IgD-negative memory B cell (primary cell): Measurements from ENCODE around the gene GCSH. TPM values are rescaled to one million over a fixed set of nuclear protein-coding genes. Genes with fewer than 3 reads are reported as not detected.
A peak's percentile ranks its signal among the peaks of the same experiment; 100 is the strongest.

Experiments
- H3K27ac Mint-ChIP-seq, 3 donors: one replicate each; pipeline ENCODE4 v1.8.0; 2020 to 2022; ENCODE audit warnings: mild to moderate bottlenecking in 3 of 3, mixed read lengths in 3 of 3, moderate library complexity in 1 of 3
- H3K27me3 Mint-ChIP-seq: one replicate; pipeline ENCODE4 v1.8.0; 2021; ENCODE audit warnings: mixed read lengths
- H3K36me3 Mint-ChIP-seq: one replicate; pipeline ENCODE4 v1.8.0; 2020; ENCODE audit warnings: mild to moderate bottlenecking, mixed read lengths
- H3K4me1 Mint-ChIP-seq, 3 donors: one replicate each; pipeline ENCODE4 v1.8.0; 2020 to 2022; ENCODE audit warnings: mixed read lengths in 3 of 3, mild to moderate bottlenecking in 1 of 3
- H3K4me3 Mint-ChIP-seq, 4 donors: one replicate each; pipeline ENCODE4 v1.8.0; 2020 to 2022; ENCODE audit warnings: mild to moderate bottlenecking in 4 of 4, mixed read lengths in 4 of 4, moderate library complexity in 3 of 4
- H3K9me3 Mint-ChIP-seq, 3 donors: one replicate each; pipeline ENCODE4 v1.8.0; 2020 to 2021; ENCODE audit warnings: mixed read lengths in 3 of 3, mild to moderate bottlenecking in 1 of 3
- polyA plus RNA-seq: library from polyadenylated mRNA; unstranded; fragments of 300-500 nt; fragmentation: Illumina TruSeq; gene quantifications from one replicate; pipeline ENCODE4 v1.2.3, GENCODE V29; 2021

GCSH gene
- polyA plus RNA-seq = 6.7 TPM

- Mint-ChIP-seq H3K9me3 (no peaks in the 10 kb centered on the region), H3K36me3 (peaks cover 2% of the 10 kb centered on the region), H3K4me1 (peaks cover 2 to 10% (median 5%) of the 10 kb centered on the region in 3 donors), H3K27ac (peak within 1 kb of the TSS; percentile 3 to 15 (median 6)), H3K27me3 (no peaks in the 10 kb centered on the region), H3K4me3 (peak within 1 kb of the TSS; percentile 84 to 90 (median 90))
Observed at GRCh38 chr16:81095953-81096714, at the start of gene GCSH. Gene GCSH (minus strand): TSS chr16:81096395. CDS start chr16:81096278, 117 bp downstream.

- H3K36me3 Mint-ChIP-seq = no peaks in the 10 kb centered on the region
- no peak overlapping the region for H3K4me3 Mint-ChIP-seq
- H3K4me1 Mint-ChIP-seq = no peaks in the 10 kb centered on the region
- peaks cover 11% of the 10 kb centered on the region for H3K27me3 Mint-ChIP-seq
- no peaks in the 10 kb centered on the region for H3K9me3 Mint-ChIP-seq
- no peak overlapping the region for H3K27ac Mint-ChIP-seq
Observed at GRCh38 chr16:81143921-81144471, 47.8 kb upstream of the GCSH start.

GRCh38 chr16:81142864-81143263 lies 46.7 kb upstream of the GCSH start:
- Mint-ChIP-seq H3K27me3 (peaks cover 11% of the 10 kb centered on the region), H3K4me1 (peaks cover 0 to under 1% (median 0%) of the 10 kb centered on the region in 3 donors), H3K36me3 (no peaks in the 10 kb centered on the region), H3K9me3 (no peaks in the 10 kb centered on the region), H3K4me3 (no peak overlapping the region), H3K27ac (no peak overlapping the region)

- Mint-ChIP-seq H3K36me3 (no peaks in the 10 kb centered on the region), H3K9me3 (no peaks in the 10 kb centered on the region), H3K27ac (peak overlapping the region in 1 of 3 donors; percentile 59), H3K4me3 (no peak overlapping the region), H3K27me3 (peaks cover 11% of the 10 kb centered on the region), H3K4me1 (peaks cover 0 to 3% (median 0%) of the 10 kb centered on the region in 3 donors)
Observed at GRCh38 chr16:81140930-81141780, 45.0 kb upstream of the GCSH start.

GRCh38 chr16:81138831-81139557 lies 42.8 kb upstream of the GCSH start:
- Mint-ChIP-seq H3K27ac (peak overlapping the region in 1 of 3 donors; percentile 39), H3K4me1 (peaks cover 0 to 3% (median 0%) of the 10 kb centered on the region in 3 donors), H3K4me3 (no peak overlapping the region), H3K27me3 (peaks cover 9% of the 10 kb centered on the region), H3K36me3 (no peaks in the 10 kb centered on the region), H3K9me3 (no peaks in the 10 kb centered on the region)

- peaks cover 0 to 3% (median 0%) of the 10 kb centered on the region in 3 donors for H3K4me1 Mint-ChIP-seq
- no peak overlapping the region for H3K4me3 Mint-ChIP-seq
- no peaks in the 10 kb centered on the region for H3K9me3 Mint-ChIP-seq
- no peak overlapping the region for H3K27ac Mint-ChIP-seq
- H3K36me3 Mint-ChIP-seq = no peaks in the 10 kb centered on the region
- H3K27me3 Mint-ChIP-seq = peaks cover 6% of the 10 kb centered on the region
Observed at GRCh38 chr16:81137754-81138153, 41.6 kb upstream of the GCSH start.

- peak overlapping the region in 1 of 3 donors; percentile 77 for H3K27ac Mint-ChIP-seq
- H3K4me3 Mint-ChIP-seq = no peak overlapping the region
Observed at GRCh38 chr16:81136390-81137335, 40.5 kb upstream of the GCSH start.

GRCh38 chr16:81130126-81130525 lies 33.9 kb upstream of the GCSH start:
- Mint-ChIP-seq H3K27me3 (peaks cover 6% of the 10 kb centered on the region), H3K4me3 (no peak overlapping the region)

More at GRCh38 chr16:81136390-81137335, 40.5 kb upstream of the GCSH start:
- no peaks in the 10 kb centered on the region for H3K9me3 Mint-ChIP-seq
- no peaks in the 10 kb centered on the region for H3K36me3 Mint-ChIP-seq
- H3K4me1 Mint-ChIP-seq = peaks cover 0 to 3% (median 0%) of the 10 kb centered on the region in 3 donors
- peaks cover 5% of the 10 kb centered on the region for H3K27me3 Mint-ChIP-seq

GRCh38 chr16:81128726-81129524 lies 32.7 kb upstream of the GCSH start:
- peaks cover 6% of the 10 kb centered on the region for H3K27me3 Mint-ChIP-seq
- peaks cover 0 to 2% (median 0%) of the 10 kb centered on the region in 3 donors for H3K9me3 Mint-ChIP-seq
- H3K4me1 Mint-ChIP-seq = no peaks in the 10 kb centered on the region
- H3K27ac Mint-ChIP-seq = no peak overlapping the region
- peaks cover 2% of the 10 kb centered on the region for H3K36me3 Mint-ChIP-seq
- H3K4me3 Mint-ChIP-seq = no peak overlapping the region

More at GRCh38 chr16:81130126-81130525, 33.9 kb upstream of the GCSH start:
- no peaks in the 10 kb centered on the region for H3K4me1 Mint-ChIP-seq
- peaks cover 0 to 2% (median 0%) of the 10 kb centered on the region in 3 donors for H3K9me3 Mint-ChIP-seq
- no peak overlapping the region for H3K27ac Mint-ChIP-seq
- H3K36me3 Mint-ChIP-seq = peaks cover 2% of the 10 kb centered on the region

- no peak overlapping the region for H3K4me3 Mint-ChIP-seq
- H3K36me3 Mint-ChIP-seq = peaks cover 2% of the 10 kb centered on the region
Observed at GRCh38 chr16:81127051-81127450, 30.9 kb upstream of the GCSH start.

GRCh38 chr16:81123092-81123852 lies 27.1 kb upstream of the GCSH start:
- peaks cover 2% of the 10 kb centered on the region for H3K36me3 Mint-ChIP-seq
- H3K27ac Mint-ChIP-seq = no peak overlapping the region
- no peaks in the 10 kb centered on the region for H3K4me1 Mint-ChIP-seq

More at GRCh38 chr16:81127051-81127450, 30.9 kb upstream of the GCSH start:
- Mint-ChIP-seq H3K4me1 (no peaks in the 10 kb centered on the region), H3K27ac (no peak overlapping the region), H3K9me3 (peaks cover 0 to 2% (median 0%) of the 10 kb centered on the region in 3 donors), H3K27me3 (peaks cover 3% of the 10 kb centered on the region)

GRCh38 chr16:81121474-81121990 lies 25.3 kb upstream of the GCSH start:
- H3K27ac Mint-ChIP-seq = no peak overlapping the region
- peaks cover 9% of the 10 kb centered on the region for H3K27me3 Mint-ChIP-seq
- H3K4me3 Mint-ChIP-seq = no peak overlapping the region
- H3K9me3 Mint-ChIP-seq = no peaks in the 10 kb centered on the region
- H3K4me1 Mint-ChIP-seq = no peaks in the 10 kb centered on the region
- H3K36me3 Mint-ChIP-seq = peaks cover 2% of the 10 kb centered on the region

More at GRCh38 chr16:81123092-81123852, 27.1 kb upstream of the GCSH start:
- Mint-ChIP-seq H3K27me3 (peaks cover 9% of the 10 kb centered on the region), H3K4me3 (no peak overlapping the region), H3K9me3 (peaks cover 0 to 2% (median 0%) of the 10 kb centered on the region in 3 donors)
